A549 treated with dexamethasone at 1 μM for 4 hours (cell line): ENCODE measurements around the gene ZNF554. TPM values are rescaled to one million over a fixed set of nuclear protein-coding genes. Genes with fewer than 3 reads are reported as not detected.

Experiments
- total RNA-seq: library from RNA; stranded (reverse); fragments of 200-300 nt; extraction: Qiagen RNA extraction; gene quantifications from 5 replicates; pipeline ENCODE4 v1.2.3, GENCODE V29; 2022

ZNF554 gene
- total RNA-seq, result 0.67 to 1.1 TPM (median 0.93 TPM) in 5 replicates

GRCh38 chr19:2819540-2820111 lies at the start of gene ZNF554:
TSS of gene ZNF554 (plus strand) at chr19:2819868. CDS start at chr19:2820072, 204 bp downstream.

GRCh38 chr19:2782936-2783780 lies 36.5 kb upstream of the ZNF554 start, which contains the start of gene SGTA:
TSS of gene SGTA (minus strand) at chr19:2783273. CDS start at chr19:2769068, 14,205 bp downstream.

GRCh38 chr19:2785244-2785997 lies 34.2 kb upstream of the ZNF554 start, which contains the start of gene THOP1:
TSS of gene THOP1 (plus strand) at chr19:2785503. CDS start at chr19:2785663, 160 bp downstream.

GRCh38 chr19:2840794-2841791 lies 21.4 kb downstream of the ZNF554 start, which contains the start of gene ZNF555:
TSS of gene ZNF555 (plus strand) at chr19:2841475. CDS start at chr19:2841573, 98 bp downstream.

GRCh38 chr19:2867025-2867991 lies 47.6 kb downstream of the ZNF554 start, which contains the start of gene ZNF556:
TSS of gene ZNF556 (plus strand) at chr19:2867335. CDS start at chr19:2867422, 87 bp downstream.

Other genes with a start within 250 kb of the ZNF554 start
- gene GNG7, start 117.2 kb upstream of the ZNF554 start, total RNA-seq, result 0.02 to 0.08 TPM (median 0.07 TPM) in 5 replicates
- 2.8 to 4.7 TPM (median 4.1 TPM) in 5 replicates for gene DIRAS1, start 98.5 kb upstream of the ZNF554 start, total RNA-seq
- gene SLC39A3, start 79.9 kb upstream of the ZNF554 start, total RNA-seq, result 26.6 to 29.2 TPM (median 27.5 TPM) in 5 replicates
- gene SGTA, start 36.6 kb upstream of the ZNF554 start, total RNA-seq, result 51.4 to 81.2 TPM (median 71.6 TPM) in 5 replicates
- 72.3 to 103 TPM (median 94.3 TPM) in 5 replicates for gene THOP1, start 34.4 kb upstream of the ZNF554 start, total RNA-seq
- 1.4 to 3.2 TPM (median 2.3 TPM) in 5 replicates for gene ZNF555, start 21.6 kb downstream of the ZNF554 start, total RNA-seq
- gene ZNF556, start 47.5 kb downstream of the ZNF554 start, total RNA-seq, result 0.01 to 0.19 TPM (median 0.04 TPM) in 5 replicates
- gene ZNF57, start 81.1 kb downstream of the ZNF554 start, total RNA-seq, result 3.9 to 6.0 TPM (median 4.5 TPM) in 5 replicates
- 1.6 to 1.8 TPM (median 1.8 TPM) in 5 replicates for gene ZNF77, start 125.1 kb downstream of the ZNF554 start, total RNA-seq
- 4.4 to 7.3 TPM (median 6.1 TPM) in 5 replicates for gene TLE6, start 157.7 kb downstream of the ZNF554 start, total RNA-seq
- gene TLE2, start 209.4 kb downstream of the ZNF554 start, total RNA-seq, result 1.7 to 4.0 TPM (median 3.0 TPM) in 5 replicates
- 201 to 271 TPM (median 270 TPM) in 5 replicates for gene TLE5, start 242.6 kb downstream of the ZNF554 start, total RNA-seq